HEK293 (cell line): Measurements from ENCODE around the gene RAB11A.

Experiments used
- BCL6B ChIP-seq: fragments of 450-650 bp; formaldehyde crosslinking; IDR thresholded peaks from 2 replicates; pipeline ENCODE4 v1.5.1; 2017; ENCODE audit warnings: missing biosample characterization, missing genetic modification characterization
- GLIS2 ChIP-seq: fragments of 450-650 bp; formaldehyde crosslinking; IDR thresholded peaks from 2 replicates; pipeline ENCODE4 v1.5.1; 2016; ENCODE audit warnings: missing biosample characterization, missing genetic modification characterization
- KLF10 ChIP-seq: fragments of 450-650 bp; IDR thresholded peaks from 2 replicates; pipeline ENCODE4 v1.5.1; 2018; ENCODE audit warnings: missing biosample characterization, mild to moderate bottlenecking, missing genetic modification characterization
- WT1 ChIP-seq: fragments of 450-650 bp; formaldehyde crosslinking; IDR thresholded peaks from 2 replicates; pipeline ENCODE4 v1.5.1; 2016; ENCODE audit warnings: missing biosample characterization, missing genetic modification characterization
- YY1 ChIP-seq: fragments of 450-650 bp; formaldehyde crosslinking; IDR thresholded peaks from 2 replicates; pipeline ENCODE4 v1.5.1; 2018; ENCODE audit warnings: missing biosample characterization, missing genetic modification characterization
- YY2 ChIP-seq: fragments of 450-650 bp; formaldehyde crosslinking; IDR thresholded peaks from 2 replicates; pipeline ENCODE4 v1.5.1; 2016; ENCODE audit warnings: missing biosample characterization, missing genetic modification characterization
- ZBTB1 ChIP-seq: fragments of 450-650 bp; formaldehyde crosslinking; IDR thresholded peaks from 2 replicates; pipeline ENCODE4 v1.5.1; 2016; ENCODE audit warnings: missing biosample characterization, missing genetic modification characterization
- ZBTB21 ChIP-seq: fragments of 450-650 bp; formaldehyde crosslinking; IDR thresholded peaks from 2 replicates; pipeline ENCODE4 v1.5.1; 2017; ENCODE audit warnings: missing biosample characterization, missing genetic modification characterization
- ZBTB7A ChIP-seq: fragments of 450-650 bp; formaldehyde crosslinking; IDR thresholded peaks from 2 replicates; pipeline ENCODE4 v1.5.1; 2016; ENCODE audit warnings: low read depth, missing biosample characterization, missing genetic modification characterization
- ZEB2 ChIP-seq: fragments of 450-650 bp; formaldehyde crosslinking; IDR thresholded peaks from 2 replicates; pipeline ENCODE4 v1.5.1; 2016; ENCODE audit warnings: missing biosample characterization, missing genetic modification characterization
- ZFP37 ChIP-seq: fragments of 450-650 bp; formaldehyde crosslinking; IDR thresholded peaks from 2 replicates; pipeline ENCODE4 v1.5.1; 2016; ENCODE audit warnings: missing biosample characterization, missing genetic modification characterization
- ZFP69B ChIP-seq: fragments of 450-650 bp; formaldehyde crosslinking; IDR thresholded peaks from 2 replicates; pipeline ENCODE4 v1.5.1; 2016; ENCODE audit warnings: missing biosample characterization, missing genetic modification characterization
- ZNF133 ChIP-seq: fragments of 450-650 bp; formaldehyde crosslinking; IDR thresholded peaks from 2 replicates; pipeline ENCODE4 v1.5.1; 2016; ENCODE audit warnings: missing biosample characterization, missing genetic modification characterization
- ZNF169 ChIP-seq: fragments of 450-650 bp; formaldehyde crosslinking; IDR thresholded peaks from 2 replicates; pipeline ENCODE4 v1.5.1; 2016; ENCODE audit warnings: missing biosample characterization, missing genetic modification characterization
- ZNF184 ChIP-seq: fragments of 450-650 bp; IDR thresholded peaks from 2 replicates; pipeline ENCODE4 v1.5.1; 2018; ENCODE audit warnings: missing biosample characterization, mild to moderate bottlenecking, missing genetic modification characterization
- ZNF2 ChIP-seq: fragments of 450-650 bp; formaldehyde crosslinking; IDR thresholded peaks from 2 replicates; pipeline ENCODE4 v1.5.1; 2016; ENCODE audit warnings: missing biosample characterization, missing genetic modification characterization
- ZNF335 ChIP-seq: fragments of 450-650 bp; formaldehyde crosslinking; conservative IDR thresholded peaks from 2 replicates; pipeline ENCODE4 v1.5.1; 2016; ENCODE audit warnings: missing biosample characterization, missing genetic modification characterization
- ZNF341 ChIP-seq: fragments of 450-650 bp; formaldehyde crosslinking; IDR thresholded peaks from 2 replicates; pipeline ENCODE4; 2016; ENCODE audit warnings: low read depth, missing biosample characterization, missing genetic modification characterization
- ZNF366 ChIP-seq: fragments of 450-650 bp; formaldehyde crosslinking; conservative IDR thresholded peaks from 2 replicates; pipeline ENCODE4 v1.5.1; 2016; ENCODE audit warnings: missing biosample characterization, missing genetic modification characterization
- ZNF404 ChIP-seq: fragments of 450-650 bp; formaldehyde crosslinking; IDR thresholded peaks from 2 replicates; pipeline ENCODE4 v1.5.1; 2017; ENCODE audit warnings: missing biosample characterization, missing genetic modification characterization
- ZNF510 ChIP-seq: fragments of 450-650 bp; formaldehyde crosslinking; IDR thresholded peaks from 2 replicates; pipeline ENCODE4 v1.5.1; 2018; ENCODE audit warnings: mild to moderate bottlenecking, missing genetic modification characterization, missing biosample characterization; ENCODE audit not compliant: insufficient replicate concordance
- ZNF518A ChIP-seq: fragments of 450-650 bp; formaldehyde crosslinking; conservative IDR thresholded peaks from 2 replicates; pipeline ENCODE4 v1.5.1; 2016; ENCODE audit warnings: low read depth, missing biosample characterization, missing genetic modification characterization
- ZNF521 ChIP-seq: fragments of 450-650 bp; formaldehyde crosslinking; IDR thresholded peaks from 2 replicates; pipeline ENCODE4 v1.5.1; 2017; ENCODE audit warnings: missing biosample characterization, mild to moderate bottlenecking, missing genetic modification characterization
- ZNF707 ChIP-seq: fragments of 450-650 bp; formaldehyde crosslinking; IDR thresholded peaks from 2 replicates; pipeline ENCODE4 v1.5.1; 2016; ENCODE audit warnings: missing biosample characterization, missing genetic modification characterization
- ZNF785 ChIP-seq: fragments of 450-650 bp; formaldehyde crosslinking; IDR thresholded peaks from 2 replicates; pipeline ENCODE4 v1.5.1; 2016; ENCODE audit warnings: missing biosample characterization, missing genetic modification characterization
- ZNF843 ChIP-seq: fragments of 450-650 bp; formaldehyde crosslinking; IDR thresholded peaks from 2 replicates; pipeline ENCODE4 v1.5.1; 2016; ENCODE audit warnings: missing biosample characterization, missing genetic modification characterization
- ZSCAN23 ChIP-seq: fragments of 450-650 bp; formaldehyde crosslinking; IDR thresholded peaks from 2 replicates; pipeline ENCODE4 v1.5.1; 2016; ENCODE audit warnings: missing biosample characterization, missing genetic modification characterization
- ZSCAN30 ChIP-seq: fragments of 450-650 bp; IDR thresholded peaks from 2 replicates; pipeline ENCODE4 v1.5.1; 2018; ENCODE audit warnings: missing biosample characterization, mild to moderate bottlenecking, missing genetic modification characterization, moderate library complexity
- ZXDB ChIP-seq: fragments of 450-650 bp; formaldehyde crosslinking; IDR thresholded peaks from 2 replicates; pipeline ENCODE4 v1.5.1; 2016; ENCODE audit warnings: missing biosample characterization, missing genetic modification characterization
- TF ChIP-seq, protein P1 (sequence below): fragments of 450-650 bp; formaldehyde crosslinking; IDR thresholded peaks from 2 replicates; pipeline ENCODE4 v1.5.1; 2017; ENCODE audit warnings: missing biosample characterization, missing genetic modification characterization
- TF ChIP-seq, protein P2 (sequence below): sonication (generic); formaldehyde crosslinking; IDR thresholded peaks from 2 replicates; pipeline ENCODE4 v1.8.1; 2022; ENCODE audit warnings: mild to moderate bottlenecking, moderate library complexity, missing genetic modification reagents
- TF ChIP-seq, protein P3 (sequence below): fragments of 450-650 bp; formaldehyde crosslinking; IDR thresholded peaks from 2 replicates; pipeline ENCODE4; 2016; ENCODE audit warnings: missing biosample characterization, missing genetic modification characterization

The RAB11A gene

DNA sequence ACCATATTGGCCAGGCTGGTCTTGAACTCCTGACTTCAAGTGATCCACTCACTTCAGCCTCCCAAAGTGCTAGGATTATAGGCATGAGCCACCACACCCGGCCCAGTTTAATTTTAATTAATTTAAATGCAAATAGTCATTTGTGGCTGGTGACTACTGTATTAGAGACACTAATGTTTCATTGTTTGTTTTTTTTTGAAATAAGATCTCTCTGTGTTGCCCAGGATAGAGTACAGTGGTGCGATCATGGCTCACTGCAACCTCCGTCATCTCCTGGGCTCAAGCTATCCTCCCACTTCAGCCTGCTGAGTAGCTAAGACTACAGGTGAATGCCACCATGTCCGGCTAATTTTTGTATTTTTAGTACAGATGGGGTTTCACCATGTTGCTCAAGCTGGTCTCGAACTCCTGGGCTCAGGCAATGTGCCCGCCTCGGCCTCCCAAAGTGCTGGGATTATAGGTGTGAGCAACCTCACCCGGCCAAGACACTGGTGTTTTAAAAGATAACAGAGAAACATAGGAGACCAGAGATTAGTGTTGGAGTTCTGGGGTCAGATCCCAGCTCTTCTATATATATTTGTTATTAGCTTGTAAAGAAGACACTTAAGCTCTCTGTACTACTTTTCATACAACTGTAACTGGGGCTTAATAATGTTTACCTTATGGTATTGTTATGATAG is 34.5 kb upstream of the RAB11A start (continued):
- TF ChIP-seq KLF10 (tag by site-specific recombination) (no peak), ZNF843 (tag by site-specific recombination) (no peak), ZXDB (tag by site-specific recombination) (no peak), ZNF785 (tag by site-specific recombination) (no peak), YY1 (tag by site-specific recombination) (no peak), ZNF366 (tag by site-specific recombination) (no peak), ZNF404 (tag by site-specific recombination) (no peak), WT1 (tag by site-specific recombination) (peak; percentile 96), ZNF335 (tag by site-specific recombination) (no peak), ZNF169 (tag by site-specific recombination) (no peak), ZNF341 (tag by site-specific recombination) (no peak), ZNF133 (tag by site-specific recombination) (no peak), YY2 (tag by site-specific recombination) (no peak), ZSCAN23 (tag by site-specific recombination) (peak; percentile 72; the same call in 1 of the 2 replicates), GLIS2 (no peak), ZNF184 (tag by site-specific recombination) (peak; percentile 68; the same call in 1 of the 2 replicates), ZNF707 (tag by site-specific recombination) (no peak), ZEB2 (0 out of 2 replicates have a peak, but pooled peaks have one; percentile 34), ZNF518A (tag by site-specific recombination) (no peak), ZBTB1 (tag by site-specific recombination) (no peak), ZBTB7A (tag by site-specific recombination) (no peak), ZBTB21 (no peak), ZNF521 (tag by site-specific recombination) (no peak), ZSCAN30 (tag by site-specific recombination) (no peak), ZFP37 (no peak), ZFP69B (no peak; the same call in 1 of the 2 replicates), ZNF510 (tag by site-specific recombination) (no peak), ZNF2 (tag by site-specific recombination) (no peak), BCL6B (tag by site-specific recombination) (no peak)
- TF ChIP-seq, protein P1, sequence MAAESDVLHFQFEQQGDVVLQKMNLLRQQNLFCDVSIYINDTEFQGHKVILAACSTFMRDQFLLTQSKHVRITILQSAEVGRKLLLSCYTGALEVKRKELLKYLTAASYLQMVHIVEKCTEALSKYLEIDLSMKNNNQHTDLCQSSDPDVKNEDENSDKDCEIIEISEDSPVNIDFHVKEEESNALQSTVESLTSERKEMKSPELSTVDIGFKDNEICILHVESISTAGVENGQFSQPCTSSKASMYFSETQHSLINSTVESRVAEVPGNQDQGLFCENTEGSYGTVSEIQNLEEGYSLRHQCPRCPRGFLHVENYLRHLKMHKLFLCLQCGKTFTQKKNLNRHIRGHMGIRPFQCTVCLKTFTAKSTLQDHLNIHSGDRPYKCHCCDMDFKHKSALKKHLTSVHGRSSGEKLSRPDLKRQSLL = peak; percentile 92
- TF ChIP-seq, protein P2, sequence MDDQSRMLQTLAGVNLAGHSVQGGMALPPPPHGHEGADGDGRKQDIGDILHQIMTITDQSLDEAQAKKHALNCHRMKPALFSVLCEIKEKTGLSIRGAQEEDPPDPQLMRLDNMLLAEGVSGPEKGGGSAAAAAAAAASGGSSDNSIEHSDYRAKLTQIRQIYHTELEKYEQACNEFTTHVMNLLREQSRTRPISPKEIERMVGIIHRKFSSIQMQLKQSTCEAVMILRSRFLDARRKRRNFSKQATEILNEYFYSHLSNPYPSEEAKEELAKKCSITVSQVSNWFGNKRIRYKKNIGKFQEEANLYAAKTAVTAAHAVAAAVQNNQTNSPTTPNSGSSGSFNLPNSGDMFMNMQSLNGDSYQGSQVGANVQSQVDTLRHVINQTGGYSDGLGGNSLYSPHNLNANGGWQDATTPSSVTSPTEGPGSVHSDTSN = no peak
- TF ChIP-seq, protein P3, sequence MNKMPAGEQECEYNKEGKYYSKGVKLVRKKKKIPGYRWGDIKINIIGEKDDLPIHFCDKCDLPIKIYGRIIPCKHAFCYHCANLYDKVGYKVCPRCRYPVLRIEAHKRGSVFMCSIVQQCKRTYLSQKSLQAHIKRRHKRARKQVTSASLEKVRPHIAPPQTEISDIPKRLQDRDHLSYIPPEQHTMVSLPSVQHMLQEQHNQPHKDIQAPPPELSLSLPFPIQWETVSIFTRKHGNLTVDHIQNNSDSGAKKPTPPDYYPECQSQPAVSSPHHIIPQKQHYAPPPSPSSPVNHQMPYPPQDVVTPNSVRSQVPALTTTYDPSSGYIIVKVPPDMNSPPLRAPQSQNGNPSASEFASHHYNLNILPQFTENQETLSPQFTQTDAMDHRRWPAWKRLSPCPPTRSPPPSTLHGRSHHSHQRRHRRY = no peak
